AG04450 (cell line): ENCODE measurements around the gene SUN5. TPM values are rescaled to one million over a fixed set of nuclear protein-coding genes. Genes with fewer than 3 reads are reported as not detected.

Source experiments
- CTCF ChIA-PET: fragments of 300-600, 350-600 bp; formaldehyde crosslinking; extraction: SDS; loops from one replicate; lab custom pipeline; 2022; ENCODE audit warnings: antibody characterized with exemption, inconsistent platforms; lab: Charles Lee
- POLR2A ChIA-PET: fragments of 350-600 bp; formaldehyde crosslinking; extraction: SDS; loops from one replicate; lab custom pipeline; 2021; ENCODE audit warnings: antibody characterized with exemption, inconsistent platforms; lab: Yijun Ruan, JAX
- DNase-seq: peaks from one replicate; pipeline ENCODE4 v3.0.0-alpha.2; 2011; ENCODE audit warnings: low read depth, low spot score
- H3K27ac ChIP-seq: one replicate; pipeline ENCODE4 v1.5.1; 2012; ENCODE audit warnings: low read depth, low read length, control low read depth
- H3K27me3 ChIP-seq: one replicate; pipeline ENCODE4 v1.6.0; 2012; ENCODE audit warnings: low read length; ENCODE audit not compliant: control insufficient read depth, insufficient read depth
- H3K4me3 ChIP-seq: 2 replicates; pipeline ENCODE4 v1.5.1; 2011; ENCODE audit warnings: mild to moderate bottlenecking, low read depth, low read length, control low read depth
- H3K9me3 ChIP-seq: 2 replicates; pipeline ENCODE4 v1.5.1; 2012; ENCODE audit warnings: low read length; ENCODE audit not compliant: control insufficient read depth, insufficient read depth
- polyA plus RNA-seq: library from polyadenylated mRNA; depleted of rRNA; stranded (reverse); fragments of >200 nt; gene quantifications from 2 replicates; pipeline ENCODE4 v1.2.3, GENCODE V29; 2011
- TF ChIP-seq, protein P1 (sequence below): IDR thresholded peaks from 2 replicates; pipeline ENCODE4 v1.5.1; 2011; ENCODE audit warnings: low read depth, low read length, control low read depth, inconsistent platforms

SUN5 gene
- polyA plus RNA-seq, 1 experiment = not detected

DNA sequence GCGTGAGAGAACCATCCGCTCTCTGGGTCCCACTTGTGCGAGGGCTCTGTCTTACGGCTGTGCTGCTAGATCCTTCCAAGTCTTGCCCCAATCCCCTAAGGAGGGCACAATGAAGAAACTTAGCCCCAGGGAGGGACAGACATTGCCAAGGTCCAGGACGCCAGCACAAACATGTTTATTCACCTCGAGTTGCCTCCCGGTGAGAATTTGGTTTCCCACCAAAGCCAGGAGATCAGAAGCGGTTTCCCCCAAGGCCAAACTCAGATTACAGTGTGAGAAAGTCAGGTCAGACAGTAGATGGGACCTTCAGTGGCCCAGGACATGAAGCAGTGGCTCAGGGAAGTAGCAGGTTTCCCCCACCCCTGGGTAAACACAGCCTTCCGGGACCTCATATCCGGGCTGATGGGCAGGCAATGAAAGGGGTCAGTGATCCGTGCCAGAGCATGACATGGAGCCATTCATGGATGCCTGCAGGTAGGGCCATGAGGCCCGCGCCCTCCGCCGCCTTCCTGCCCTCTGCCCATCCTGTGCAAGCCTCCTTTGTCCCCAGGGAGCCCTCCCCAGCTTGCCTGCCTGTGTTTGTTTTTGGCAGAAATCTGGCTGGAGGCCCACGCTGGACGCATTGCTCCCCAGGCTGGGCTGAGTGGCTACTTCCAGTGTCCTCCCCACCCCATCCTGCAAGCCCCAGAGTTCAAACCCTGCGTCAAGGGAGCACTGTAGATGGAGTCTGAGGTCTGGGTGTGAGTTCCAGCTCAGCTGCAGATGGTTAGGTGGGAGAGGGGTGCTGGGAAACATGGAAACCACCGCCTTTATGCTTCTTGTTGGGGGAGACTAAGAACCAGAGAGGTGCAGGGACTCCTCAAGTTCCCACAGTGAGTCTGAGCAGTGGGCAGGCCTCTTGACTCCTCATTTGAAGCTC, 5.2 kb upstream of the SUN5 start:
- ChIA-PET CTCF (no interaction called here), POLR2A (no interaction called here)
- TF ChIP-seq, protein P1, sequence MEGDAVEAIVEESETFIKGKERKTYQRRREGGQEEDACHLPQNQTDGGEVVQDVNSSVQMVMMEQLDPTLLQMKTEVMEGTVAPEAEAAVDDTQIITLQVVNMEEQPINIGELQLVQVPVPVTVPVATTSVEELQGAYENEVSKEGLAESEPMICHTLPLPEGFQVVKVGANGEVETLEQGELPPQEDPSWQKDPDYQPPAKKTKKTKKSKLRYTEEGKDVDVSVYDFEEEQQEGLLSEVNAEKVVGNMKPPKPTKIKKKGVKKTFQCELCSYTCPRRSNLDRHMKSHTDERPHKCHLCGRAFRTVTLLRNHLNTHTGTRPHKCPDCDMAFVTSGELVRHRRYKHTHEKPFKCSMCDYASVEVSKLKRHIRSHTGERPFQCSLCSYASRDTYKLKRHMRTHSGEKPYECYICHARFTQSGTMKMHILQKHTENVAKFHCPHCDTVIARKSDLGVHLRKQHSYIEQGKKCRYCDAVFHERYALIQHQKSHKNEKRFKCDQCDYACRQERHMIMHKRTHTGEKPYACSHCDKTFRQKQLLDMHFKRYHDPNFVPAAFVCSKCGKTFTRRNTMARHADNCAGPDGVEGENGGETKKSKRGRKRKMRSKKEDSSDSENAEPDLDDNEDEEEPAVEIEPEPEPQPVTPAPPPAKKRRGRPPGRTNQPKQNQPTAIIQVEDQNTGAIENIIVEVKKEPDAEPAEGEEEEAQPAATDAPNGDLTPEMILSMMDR = no peak
- Histone ChIP-seq H3K4me3 (no peak overlapping the region), H3K27me3 (peaks cover 7% of the 10 kb centered on the region), H3K9me3 (no peaks in the 10 kb centered on the region), H3K27ac (no peak overlapping the region)
- no peak for DNase-seq

DNA sequence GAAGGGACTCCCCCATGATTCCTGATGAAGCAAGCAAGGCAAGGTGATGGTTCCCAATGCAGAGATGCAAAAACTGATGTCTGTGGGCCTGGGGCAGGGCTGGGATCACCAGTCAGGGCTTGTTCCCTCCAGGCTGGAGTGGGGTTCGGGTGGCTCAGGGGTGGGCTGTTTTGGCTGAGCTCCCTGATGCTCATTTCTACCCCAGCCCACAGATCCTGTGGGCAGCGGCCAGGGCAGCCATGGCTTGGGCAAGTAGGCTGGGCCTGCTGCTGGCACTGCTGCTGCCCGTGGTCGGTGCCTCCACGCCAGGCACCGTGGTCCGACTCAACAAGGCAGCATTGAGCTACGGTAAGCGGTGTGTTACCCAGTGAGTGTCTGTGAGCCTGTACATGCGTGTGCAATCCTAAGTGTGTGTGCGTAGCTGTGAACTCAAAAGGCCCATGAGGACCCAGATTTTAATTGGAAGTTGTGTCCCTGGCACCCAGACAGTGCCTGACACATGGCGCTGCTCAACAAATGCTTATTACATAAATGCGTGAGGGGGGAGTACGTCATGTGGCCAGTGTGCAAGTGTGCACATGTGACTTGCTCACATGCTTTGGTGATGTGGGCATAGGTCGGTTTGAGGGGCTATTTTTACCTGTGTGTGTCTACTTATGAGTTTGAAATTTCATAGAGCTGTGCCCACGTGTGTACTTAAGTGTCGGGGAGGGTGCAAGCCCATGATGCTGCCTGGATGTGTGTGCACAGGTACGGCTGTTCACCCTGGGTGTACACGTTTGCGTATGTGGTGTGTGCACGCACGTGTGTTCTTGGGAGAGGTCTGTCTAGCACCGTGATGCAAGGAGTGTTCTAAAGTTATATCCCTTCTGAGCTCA, 4.3 kb upstream of the SUN5 start:
- no peak for DNase-seq
- Histone ChIP-seq H3K27me3 (peaks cover 2% of the 10 kb centered on the region), H3K27ac (no peak overlapping the region), H3K9me3 (no peaks in the 10 kb centered on the region), H3K4me3 (no peak overlapping the region)
- TF ChIP-seq, protein P1 = no peak
- ChIA-PET CTCF (no interaction called here), POLR2A (no interaction called here)

DNA sequence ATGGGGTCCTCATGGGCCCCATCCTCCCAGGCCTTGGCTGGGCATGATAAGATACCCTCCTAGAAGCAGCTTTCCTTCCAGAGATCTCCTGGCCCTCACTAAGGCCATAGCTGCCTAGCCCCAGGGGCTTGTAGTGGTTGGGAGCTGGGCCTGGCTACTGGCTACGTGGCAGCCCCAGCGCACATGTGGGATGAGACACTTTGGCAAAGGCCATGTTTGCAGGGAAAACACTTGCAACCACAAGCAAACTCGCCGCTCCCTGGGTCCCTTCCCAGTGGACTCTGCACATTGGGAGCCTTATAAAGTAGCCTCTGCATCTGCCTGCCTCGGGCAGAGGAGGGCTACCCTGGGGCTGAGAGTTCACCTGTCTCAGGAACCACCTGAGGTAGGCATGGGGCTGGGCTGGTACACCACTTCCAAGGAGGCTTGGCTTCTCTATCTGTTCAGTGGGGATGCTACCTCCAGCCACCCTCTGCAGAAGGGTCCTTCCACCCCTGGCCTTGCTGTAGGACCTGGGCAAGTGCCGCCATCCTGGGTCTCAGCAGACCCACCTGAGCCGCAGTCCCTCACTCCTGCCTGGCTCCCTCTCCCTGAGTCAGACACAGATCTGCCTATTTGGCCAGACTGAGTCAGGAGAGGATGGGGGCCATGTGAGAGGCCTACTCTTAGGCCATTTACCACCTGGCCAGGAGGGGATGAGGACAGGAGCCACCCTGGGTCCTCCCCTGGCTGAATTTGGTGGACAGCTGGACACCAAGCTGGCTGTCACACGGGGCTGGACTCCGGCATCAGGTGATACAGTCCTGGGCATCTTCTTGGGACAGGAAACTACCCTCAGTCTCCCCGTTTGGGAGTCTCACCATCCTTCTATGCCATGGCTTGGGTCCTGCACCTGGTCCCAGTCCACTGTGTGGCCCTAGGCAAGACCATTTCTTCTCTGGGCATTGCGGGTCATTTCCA, 3.4 kb upstream of the SUN5 start, which contains the start of gene BPIFB2:
BPIFB2 (plus strand) TSS at position 329 of the 960 bp plus-strand sequence. CDS start 871 bp downstream, outside the sequence.
- Histone ChIP-seq H3K4me3 (no peak within 1 kb of the TSS), H3K9me3 (no peaks in the 10 kb centered on the region; the same call in 1 of the 2 replicates), H3K27ac (no peak within 1 kb of the TSS), H3K27me3 (peaks cover under 1% of the 10 kb centered on the region)
- CTCF ChIA-PET = no interaction called here
- no peak for DNase-seq
- POLR2A ChIA-PET = no interaction called here
- TF ChIP-seq, protein P1 = no peak

DNA sequence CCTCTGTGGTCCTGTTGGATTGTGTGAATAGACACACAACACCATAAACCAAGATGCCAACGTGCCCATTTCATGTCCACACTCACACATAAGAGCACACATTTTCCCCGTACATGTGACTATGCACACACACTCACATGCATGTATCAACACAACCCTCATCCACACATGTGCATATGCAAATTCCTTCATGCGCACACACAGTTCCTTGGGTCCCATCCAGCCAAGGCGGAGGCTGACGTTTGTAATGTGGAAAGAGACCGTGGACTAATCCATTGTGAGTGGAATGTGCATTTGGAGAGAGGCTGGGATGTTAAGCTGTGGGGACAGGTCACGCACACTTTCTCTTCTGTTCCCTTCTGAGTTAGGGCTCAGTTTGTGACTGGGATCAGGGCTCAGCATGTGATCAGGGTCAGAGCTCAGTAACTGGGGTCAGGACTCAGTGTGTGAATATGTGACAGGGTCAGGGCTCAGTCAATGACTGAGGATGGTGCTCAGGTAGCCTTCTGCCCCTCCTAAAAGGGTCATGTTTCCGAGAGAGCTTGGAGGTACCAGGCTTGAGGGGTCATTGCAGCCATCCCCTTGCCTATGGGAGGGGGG, 2.6 kb upstream of the SUN5 start:
- no peaks in the 10 kb centered on the region; the same call in 1 of the 2 replicates for H3K9me3 ChIP-seq
- H3K27me3 ChIP-seq = no peaks in the 10 kb centered on the region
- TF ChIP-seq, protein P1 = no peak
- H3K4me3 ChIP-seq = no peak overlapping the region
- no peak overlapping the region for H3K27ac ChIP-seq
- ChIA-PET CTCF (no interaction called here), POLR2A (no interaction called here)
- DNase-seq = no peak
